Gastrocnemius medialis (tissue), 4 donors: ENCODE data around the gene AICDA.

ENCODE experiments used
- POLR2A ChIP-seq, 2 donors: fragments of 450-650 bp; IDR thresholded peaks; one replicate each; pipeline ENCODE4 v1.6.1; 2017; ENCODE audit warnings: antibody characterized with exemption in 2 of 2, mild to moderate bottlenecking in 2 of 2, moderate library complexity in 2 of 2
- TF ChIP-seq, protein P1 (sequence below), 5 experiments: fragments of 450-650 bp in 3 of 5; fragments of 200-600 bp in 2 of 5; sonication (generic) in 2 of 5; IDR thresholded peaks in 4 of 5; conservative IDR thresholded peaks in 1 of 5; 1 replicate in 4 of 5; 2 replicates in 1 of 5; pipeline ENCODE4 v1.5.1; 2016 to 2019; ENCODE audit warnings: antibody characterized with exemption in 5 of 5, mild to moderate bottlenecking in 3 of 5, moderate library complexity in 3 of 5

DNA sequence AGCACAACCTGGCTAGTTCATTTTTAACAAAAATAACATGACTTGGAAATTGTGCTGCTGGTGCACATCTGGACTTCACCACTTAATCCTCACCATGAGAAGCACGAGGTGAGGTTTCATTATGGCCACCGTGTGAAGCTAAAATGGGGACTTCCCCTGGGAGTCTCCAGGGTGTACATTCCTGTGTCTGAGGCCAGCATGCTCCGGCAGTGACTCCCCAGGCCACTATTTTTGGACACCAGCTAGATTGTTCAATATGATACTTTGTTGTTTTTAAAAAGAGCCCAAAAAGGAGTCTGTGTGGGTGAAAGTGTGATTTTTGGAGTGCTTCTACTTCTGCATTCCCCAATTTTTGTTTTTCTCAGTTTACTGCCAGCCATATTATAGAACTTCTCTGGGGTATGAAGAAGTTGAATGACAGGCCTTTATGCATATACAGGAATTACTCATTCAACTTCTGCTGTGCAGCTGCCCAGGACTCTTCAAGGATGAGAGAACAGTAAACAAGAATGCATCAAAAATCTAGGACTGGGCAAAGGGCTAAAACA, 16.9 kb upstream of the AICDA start:
- TF ChIP-seq, protein P1, sequence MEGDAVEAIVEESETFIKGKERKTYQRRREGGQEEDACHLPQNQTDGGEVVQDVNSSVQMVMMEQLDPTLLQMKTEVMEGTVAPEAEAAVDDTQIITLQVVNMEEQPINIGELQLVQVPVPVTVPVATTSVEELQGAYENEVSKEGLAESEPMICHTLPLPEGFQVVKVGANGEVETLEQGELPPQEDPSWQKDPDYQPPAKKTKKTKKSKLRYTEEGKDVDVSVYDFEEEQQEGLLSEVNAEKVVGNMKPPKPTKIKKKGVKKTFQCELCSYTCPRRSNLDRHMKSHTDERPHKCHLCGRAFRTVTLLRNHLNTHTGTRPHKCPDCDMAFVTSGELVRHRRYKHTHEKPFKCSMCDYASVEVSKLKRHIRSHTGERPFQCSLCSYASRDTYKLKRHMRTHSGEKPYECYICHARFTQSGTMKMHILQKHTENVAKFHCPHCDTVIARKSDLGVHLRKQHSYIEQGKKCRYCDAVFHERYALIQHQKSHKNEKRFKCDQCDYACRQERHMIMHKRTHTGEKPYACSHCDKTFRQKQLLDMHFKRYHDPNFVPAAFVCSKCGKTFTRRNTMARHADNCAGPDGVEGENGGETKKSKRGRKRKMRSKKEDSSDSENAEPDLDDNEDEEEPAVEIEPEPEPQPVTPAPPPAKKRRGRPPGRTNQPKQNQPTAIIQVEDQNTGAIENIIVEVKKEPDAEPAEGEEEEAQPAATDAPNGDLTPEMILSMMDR (IDR thresholded peaks at IDR 0.05 in 4 of 5, conservative IDR thresholded peaks at IDR 0.05 in 1 of 5) = no peak
- no peak for TF ChIP-seq POLR2A (IDR thresholded peaks at IDR 0.05)
